GM18511 (cell line): ENCODE data around the gene SUMF2.
A peak's percentile ranks its signal among the peaks of the same experiment; 100 is the strongest.
"Not testable (repeated sequence)": the region's sequence is repeated elsewhere in the genome, so short reads cannot be mapped to it uniquely, and the experiment has no call there.

Experiments used
- ATAC-seq: cut with Tn5 transposase; IDR thresholded peaks from one replicate; pipeline ENCODE4 v1.9.1; 2021; ENCODE audit warnings: mild to moderate bottlenecking, moderate library complexity; ENCODE audit not compliant: unreplicated experiment

Gene SUMF2

DNA sequence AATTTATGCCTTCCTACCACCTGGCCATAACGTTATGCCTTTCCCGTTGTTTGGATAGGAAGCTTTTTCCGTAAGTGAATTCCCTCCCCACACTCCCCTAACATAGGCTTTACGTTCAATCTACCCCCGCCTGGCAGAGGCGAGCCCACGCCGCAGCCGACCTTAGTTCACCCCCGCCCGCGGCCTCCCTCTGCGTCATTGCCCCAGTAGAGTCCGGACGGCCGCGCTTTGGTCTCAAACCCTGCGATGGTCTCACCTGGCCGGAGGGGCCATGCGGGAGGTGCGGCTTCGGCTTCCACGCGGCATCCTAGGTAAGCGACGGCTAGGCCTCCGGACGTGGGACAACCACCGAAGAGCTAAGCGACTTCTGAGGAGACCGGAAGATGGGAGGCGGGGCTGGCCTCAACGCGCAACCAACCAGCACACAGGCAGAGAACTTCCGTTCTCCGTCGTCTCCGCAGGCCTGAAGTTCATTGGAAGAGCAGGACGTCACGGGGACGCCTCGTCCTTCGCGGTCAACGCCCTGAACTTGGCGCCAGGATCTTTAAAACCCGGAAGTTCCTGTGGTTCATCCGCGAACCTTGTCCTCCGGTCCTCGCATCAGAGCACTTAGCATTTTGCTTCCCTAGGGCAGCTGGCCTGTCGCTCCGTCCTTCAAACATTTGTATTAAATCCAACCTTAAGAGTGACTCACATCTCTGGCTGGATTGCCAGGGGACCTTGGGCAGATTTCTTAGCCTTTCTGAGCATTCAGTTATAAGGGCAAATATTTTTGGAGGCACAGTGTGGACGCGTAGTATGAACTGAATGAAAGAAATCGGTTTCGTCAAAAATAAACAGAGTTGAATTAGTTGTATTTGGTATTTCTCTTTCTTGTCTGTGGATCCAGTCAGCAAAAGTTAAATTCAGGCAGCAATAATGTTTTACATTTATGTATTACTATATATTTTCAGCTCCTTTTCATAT, 42.3 kb downstream of the SUMF2 start, which contains the start of gene CHCHD2:
CHCHD2 (minus strand) TSS at position 369 of the 966 bp plus-strand sequence; CDS start at position 306, 63 bp downstream.
- ATAC-seq: peak; percentile 99

DNA sequence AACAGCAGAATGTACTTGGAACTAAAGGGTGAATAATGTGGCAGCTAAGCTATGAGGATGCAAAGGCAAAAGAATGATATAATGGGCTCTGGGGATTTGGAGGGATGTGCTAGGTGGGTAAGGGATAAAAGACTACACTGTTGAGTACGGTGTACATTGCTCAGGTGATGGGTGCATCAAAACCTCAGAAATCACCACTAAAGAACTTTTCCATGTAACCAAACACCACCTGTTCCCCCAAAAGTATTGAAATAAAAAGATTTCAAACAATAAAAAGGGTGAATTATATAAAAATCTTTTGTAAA, 43.8 kb downstream of the SUMF2 start:
- ATAC-seq: no peak

- no peak for ATAC-seq
Observed at GRCh38 chr7:56110611-56111010, 46.5 kb downstream of the SUMF2 start.

DNA sequence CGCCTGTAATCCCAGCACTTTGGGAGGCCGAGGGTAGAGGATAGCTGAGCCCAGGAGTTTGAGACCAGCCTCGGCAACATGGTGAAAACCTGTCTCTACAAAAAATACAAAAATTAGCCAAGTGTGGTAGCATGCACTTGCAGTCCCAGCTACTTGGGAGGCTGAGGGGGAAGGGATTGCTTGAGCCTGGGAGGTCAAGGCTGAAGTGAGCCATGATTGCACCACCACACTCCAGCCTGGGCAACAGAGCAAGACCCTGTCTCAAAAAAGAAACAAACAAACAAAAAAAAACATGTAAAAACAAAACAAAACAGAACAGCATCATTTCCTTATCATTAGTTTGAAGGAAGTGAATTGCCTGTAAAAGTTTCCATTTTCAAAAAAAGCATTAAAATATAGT, 48.2 kb downstream of the SUMF2 start:
- not testable (repeated sequence) for ATAC-seq

DNA sequence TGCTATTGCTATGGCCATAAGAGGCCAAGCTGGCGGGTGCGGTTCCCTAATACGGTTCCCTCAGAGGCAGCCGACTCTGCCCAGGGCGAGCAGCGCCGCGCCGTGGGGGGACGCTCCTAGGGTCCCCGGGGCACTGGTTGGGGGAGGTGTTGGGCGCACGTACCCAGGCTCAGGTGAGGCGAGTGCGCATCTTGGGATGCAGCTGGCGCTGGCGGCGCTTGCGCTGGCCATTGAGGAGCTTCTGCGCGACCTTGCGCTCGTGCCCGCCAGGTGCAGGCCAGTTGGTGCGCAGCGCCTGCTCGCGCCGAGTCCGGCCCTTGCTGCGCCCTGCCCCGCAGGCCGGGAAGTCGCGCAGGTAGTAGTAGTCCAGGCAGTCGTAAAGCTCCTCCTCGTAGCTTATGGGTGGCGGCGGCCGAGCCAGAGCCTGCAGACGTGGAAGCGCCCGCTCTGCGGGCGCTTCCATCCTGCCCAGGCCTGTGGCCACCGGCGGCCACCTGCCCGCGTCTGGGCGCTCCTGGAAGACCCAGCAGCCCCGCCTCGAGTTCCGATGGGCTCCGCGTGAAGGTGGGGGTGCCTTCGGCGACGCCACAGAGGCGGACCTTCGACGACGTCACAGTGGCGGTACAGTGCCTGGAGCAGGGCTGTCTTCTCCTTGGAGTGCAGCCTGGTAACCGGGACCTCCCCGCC, 51.9 kb downstream of the SUMF2 start, which contains the start of gene NUPR2:
NUPR2 (minus strand) TSS at position 566 of the 687 bp plus-strand sequence; CDS start at position 463, 103 bp downstream.
- ATAC-seq: no peak

- ATAC-seq: no peak
Observed at GRCh38 chr7:56121440-56121839, 57.4 kb downstream of the SUMF2 start.

GRCh38 chr7:56124981-56125380, 60.9 kb downstream of the SUMF2 start:
- no peak for ATAC-seq

GRCh38 chr7:56125831-56126230, 61.7 kb downstream of the SUMF2 start:
- no peak for ATAC-seq

DNA sequence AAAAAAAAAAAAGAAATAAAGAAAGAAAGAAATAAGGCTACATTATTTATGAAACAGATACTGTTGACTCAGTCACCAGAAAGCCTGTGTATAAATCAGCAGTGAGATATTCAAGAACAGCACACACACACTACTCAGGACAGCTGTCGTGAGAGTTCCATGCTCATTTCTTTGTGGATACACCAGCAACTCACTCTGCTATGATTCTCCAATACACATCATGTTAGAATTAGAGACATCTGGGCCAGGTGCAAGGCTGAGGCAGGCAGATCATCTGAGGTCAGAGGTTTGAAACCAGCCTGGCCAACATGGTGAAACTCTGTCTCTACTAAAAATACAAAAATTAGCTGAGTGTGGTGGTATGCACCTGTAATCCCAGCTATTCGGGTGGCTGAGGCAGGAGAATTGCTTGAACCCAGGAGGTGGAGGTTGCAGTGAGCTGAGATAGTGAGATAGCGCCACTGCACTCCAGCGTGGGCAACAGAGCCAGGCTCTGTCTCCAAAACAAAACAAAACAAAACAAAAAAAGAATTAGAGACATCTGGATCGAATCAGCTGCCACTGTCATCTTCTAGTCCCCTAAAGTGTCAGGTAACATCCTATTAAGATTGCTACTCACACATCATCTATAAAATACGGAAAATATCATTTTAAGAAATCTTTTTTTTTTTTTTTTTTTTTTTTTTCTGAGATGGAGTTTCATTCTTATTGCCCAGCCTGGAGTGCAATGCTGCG, 63.3 kb downstream of the SUMF2 start:
- ATAC-seq: no peak
